ENCODE measurements around the gene CIP2A. TPM values are rescaled to one million over a fixed set of nuclear protein-coding genes. Genes with fewer than 3 reads are reported as not detected.

The CIP2A gene
- total and polyA plus RNA-seq, 2 of the 13 experiments (the other 11 are each of a cell fraction or from before 2014, with no cell fraction given): 7.8 to 36.9 TPM

DNA sequence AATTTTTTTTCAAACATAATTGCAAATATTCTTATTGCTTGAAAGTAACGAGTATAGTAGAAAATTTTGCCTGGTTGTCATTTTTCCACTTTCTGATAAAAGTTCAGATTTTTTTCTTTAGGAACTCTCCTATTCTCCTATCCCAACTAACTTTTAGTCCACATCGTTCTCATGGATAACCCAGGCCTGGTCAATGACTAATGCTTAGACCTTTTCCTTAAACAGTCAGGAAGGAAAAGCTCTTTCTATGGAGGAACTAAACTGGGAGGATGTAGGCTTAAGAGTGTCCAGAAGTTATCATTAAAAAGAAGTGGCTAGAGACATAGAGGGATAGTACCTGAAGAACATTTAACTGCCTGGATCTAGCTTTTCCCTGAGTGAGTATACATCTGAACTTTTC lies 26.7 kb downstream of the CIP2A start:
- WGBS (ENCODE audit: low lambda C conversion rate): 97% methylated on average over 2 of the region's 2 CpGs
- in situ Hi-C loops (cut with HindIII; ENCODE audit: extremely low pct_ligation_motif_present, low pct_unique_long_range_greater_than_20kb) (no loop called here), intact Hi-C loops (cut with micrococcal nuclease; ENCODE audit: unreplicated experiment) (no loop called here)
- no peak overlapping the region for H3K4me3 ChIP-seq (replicated peaks in 1 of 3; ENCODE audit: insufficient read depth in 1 of 3, low read depth in 2 of 3, low read length in 3 of 3)
- no peak for FAIRE-seq
- ChIA-PET CTCF (ENCODE audit: low intra/inter-chr PET ratio, low total read pairs) (no interaction called here), POLR2A (no interaction called here)
- H2AFZ ChIP-seq (ENCODE audit: low read length): no peak overlapping the region
- H3K27ac ChIP-seq (ENCODE audit: extremely low read length, insufficient read depth, low read length): no peak overlapping the region
- no peaks in the 10 kb centered on the region for H3K4me1 ChIP-seq (ENCODE audit: insufficient read depth, low read length)
- ATAC-seq: no peak
- no peak overlapping the region for H3K9ac ChIP-seq (ENCODE audit: insufficient read depth, low read depth, low read length)
- no peaks in the 10 kb centered on the region for H4K20me1 ChIP-seq (ENCODE audit: insufficient read depth, low read length)
- H3K4me2 ChIP-seq (ENCODE audit: low read depth, low read length): no peak overlapping the region
- H3K79me2 ChIP-seq (ENCODE audit: insufficient read depth, low read length): no peaks in the 10 kb centered on the region
- TF ChIP-seq, protein P1, sequence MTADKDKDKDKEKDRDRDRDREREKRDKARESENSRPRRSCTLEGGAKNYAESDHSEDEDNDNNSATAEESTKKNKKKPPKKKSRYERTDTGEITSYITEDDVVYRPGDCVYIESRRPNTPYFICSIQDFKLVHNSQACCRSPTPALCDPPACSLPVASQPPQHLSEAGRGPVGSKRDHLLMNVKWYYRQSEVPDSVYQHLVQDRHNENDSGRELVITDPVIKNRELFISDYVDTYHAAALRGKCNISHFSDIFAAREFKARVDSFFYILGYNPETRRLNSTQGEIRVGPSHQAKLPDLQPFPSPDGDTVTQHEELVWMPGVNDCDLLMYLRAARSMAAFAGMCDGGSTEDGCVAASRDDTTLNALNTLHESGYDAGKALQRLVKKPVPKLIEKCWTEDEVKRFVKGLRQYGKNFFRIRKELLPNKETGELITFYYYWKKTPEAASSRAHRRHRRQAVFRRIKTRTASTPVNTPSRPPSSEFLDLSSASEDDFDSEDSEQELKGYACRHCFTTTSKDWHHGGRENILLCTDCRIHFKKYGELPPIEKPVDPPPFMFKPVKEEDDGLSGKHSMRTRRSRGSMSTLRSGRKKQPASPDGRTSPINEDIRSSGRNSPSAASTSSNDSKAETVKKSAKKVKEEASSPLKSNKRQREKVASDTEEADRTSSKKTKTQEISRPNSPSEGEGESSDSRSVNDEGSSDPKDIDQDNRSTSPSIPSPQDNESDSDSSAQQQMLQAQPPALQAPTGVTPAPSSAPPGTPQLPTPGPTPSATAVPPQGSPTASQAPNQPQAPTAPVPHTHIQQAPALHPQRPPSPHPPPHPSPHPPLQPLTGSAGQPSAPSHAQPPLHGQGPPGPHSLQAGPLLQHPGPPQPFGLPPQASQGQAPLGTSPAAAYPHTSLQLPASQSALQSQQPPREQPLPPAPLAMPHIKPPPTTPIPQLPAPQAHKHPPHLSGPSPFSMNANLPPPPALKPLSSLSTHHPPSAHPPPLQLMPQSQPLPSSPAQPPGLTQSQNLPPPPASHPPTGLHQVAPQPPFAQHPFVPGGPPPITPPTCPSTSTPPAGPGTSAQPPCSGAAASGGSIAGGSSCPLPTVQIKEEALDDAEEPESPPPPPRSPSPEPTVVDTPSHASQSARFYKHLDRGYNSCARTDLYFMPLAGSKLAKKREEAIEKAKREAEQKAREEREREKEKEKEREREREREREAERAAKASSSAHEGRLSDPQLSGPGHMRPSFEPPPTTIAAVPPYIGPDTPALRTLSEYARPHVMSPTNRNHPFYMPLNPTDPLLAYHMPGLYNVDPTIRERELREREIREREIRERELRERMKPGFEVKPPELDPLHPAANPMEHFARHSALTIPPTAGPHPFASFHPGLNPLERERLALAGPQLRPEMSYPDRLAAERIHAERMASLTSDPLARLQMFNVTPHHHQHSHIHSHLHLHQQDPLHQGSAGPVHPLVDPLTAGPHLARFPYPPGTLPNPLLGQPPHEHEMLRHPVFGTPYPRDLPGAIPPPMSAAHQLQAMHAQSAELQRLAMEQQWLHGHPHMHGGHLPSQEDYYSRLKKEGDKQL (CRISPR knock-in tag; IDR thresholded peaks at IDR 0.05; ENCODE audit: low read depth): no peak
- no peak for TF ChIP-seq ZNF557 (CRISPR knock-in tag; IDR thresholded peaks at IDR 0.05)
- DNase-seq (ENCODE audit: low spot score): no peak
- H3K36me3 ChIP-seq (replicated peaks in 1 of 2; ENCODE audit: control insufficient read depth in 1 of 2, insufficient read depth in 2 of 2, low read length in 2 of 2): peaks cover 0 to 24% of the 10 kb centered on the region in 2 experiments; a peak in 3 of 5 replicates
- no TSS peak for BruUV-seq (replicated peaks)
- no peaks in the 10 kb centered on the region for H3K9me3 ChIP-seq (ENCODE audit: low read length)
- H3K27me3 ChIP-seq (ENCODE audit: control insufficient read depth in 1 of 2, insufficient read depth in 2 of 2, low read length in 2 of 2): no peaks in the 10 kb centered on the region
